DND-41 (cell line): ENCODE measurements around the gene C6.

ENCODE experiments used
- ATAC-seq: fragments of 200-7000 bp; cut with Tn5 transposase; 3 replicates; pipeline ENCODE4 v1.9.1; 2021; ENCODE audit warnings: low read depth; ENCODE audit not compliant: insufficient read depth
- DNase-seq: peaks from one replicate; pipeline ENCODE4 v3.0.0-alpha.2; 2020
- H2AFZ ChIP-seq: 2 replicates; pipeline ENCODE4 v1.6.0; 2012; ENCODE audit warnings: low read depth, low read length
- H3K27ac ChIP-seq: 2 replicates; pipeline ENCODE4 v1.5.1; 2012; ENCODE audit warnings: low read length, inconsistent platforms
- H3K27me3 ChIP-seq: fragments of 200-600 bp; sonication (generic); 2 replicates; pipeline ENCODE4 v1.6.0; 2012; ENCODE audit warnings: low read length, mild to moderate bottlenecking, inconsistent platforms; ENCODE audit not compliant: insufficient read depth, poor library complexity
- H3K36me3 ChIP-seq: 2 replicates; pipeline ENCODE4 v1.5.1; 2012; ENCODE audit warnings: low read length, inconsistent platforms; ENCODE audit not compliant: insufficient read depth
- H3K4me1 ChIP-seq: 2 replicates; pipeline ENCODE4 v1.5.1; 2012; ENCODE audit warnings: mild to moderate bottlenecking, low read length; ENCODE audit not compliant: insufficient read depth
- H3K4me2 ChIP-seq: 2 replicates; pipeline ENCODE4 v1.6.0; 2012; ENCODE audit warnings: mild to moderate bottlenecking, moderate library complexity, low read length, inconsistent platforms; ENCODE audit not compliant: insufficient read depth
- H3K4me3 ChIP-seq, 2 experiments: fragments of 200-600 bp in 1 of 2; shearing (Covaris generic) in 1 of 2; 2 replicates each; pipeline ENCODE4 v1.5.1; 2012 to 2016; ENCODE audit warnings: inconsistent platforms in 2 of 2, low read length in 2 of 2, mild to moderate bottlenecking in 2 of 2, low read depth in 1 of 2, moderate library complexity in 1 of 2
- H3K79me2 ChIP-seq: 2 replicates; pipeline ENCODE4 v1.6.0; 2012; ENCODE audit warnings: low read length, inconsistent platforms; ENCODE audit not compliant: insufficient read depth
- H3K9ac ChIP-seq: 2 replicates; pipeline ENCODE4 v1.6.0; 2012; ENCODE audit warnings: low read depth, mild to moderate bottlenecking, inconsistent platforms, low read length, moderate library complexity
- H3K9me3 ChIP-seq: 2 replicates; pipeline ENCODE4 v1.5.1; 2012; ENCODE audit warnings: low read length, moderate library complexity, mild to moderate bottlenecking, inconsistent platforms; ENCODE audit not compliant: insufficient read depth, severe bottlenecking
- H4K20me1 ChIP-seq: 2 replicates; pipeline ENCODE4 v1.6.0; 2012; ENCODE audit warnings: low read length; ENCODE audit not compliant: insufficient read depth
- EZH2 ChIP-seq: IDR thresholded peaks from 3 replicates; pipeline ENCODE4 v1.6.1; 2012; ENCODE audit warnings: borderline replicate concordance, low read depth, mild to moderate bottlenecking, moderate library complexity, low read length, inconsistent platforms; ENCODE audit not compliant: severe bottlenecking
- TF ChIP-seq, protein P1 (sequence below): IDR thresholded peaks from 2 replicates; pipeline ENCODE4 v1.5.1; 2012; ENCODE audit warnings: borderline replicate concordance, low read length, moderate library complexity, mild to moderate bottlenecking; ENCODE audit not compliant: poor library complexity, severe bottlenecking; ENCODE audit errors: extremely low read depth

Gene C6

DNA sequence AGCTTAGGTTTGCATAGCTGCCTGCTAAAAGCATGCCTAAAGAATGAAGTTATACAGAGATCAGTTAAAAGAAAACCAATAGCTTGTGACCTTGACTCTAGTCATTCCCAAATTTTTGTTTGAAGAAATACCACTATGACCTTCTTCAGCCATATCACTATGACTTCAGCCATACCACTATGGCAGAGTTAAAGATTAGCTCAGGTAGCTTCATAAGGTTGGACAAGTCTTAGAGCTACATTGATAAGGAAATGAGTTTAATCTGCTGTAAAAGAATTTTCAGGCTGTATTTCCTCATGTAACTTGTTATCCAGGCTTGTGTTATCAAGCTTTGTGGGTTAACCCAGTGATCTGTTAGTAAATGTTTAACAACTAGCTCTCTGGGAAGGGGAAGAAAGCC is 30.7 kb downstream of the C6 start:
- H4K20me1 ChIP-seq: no peaks in the 10 kb centered on the region
- ATAC-seq: no peak
- no peak overlapping the region for H3K4me2 ChIP-seq
- TF ChIP-seq EZH2: no peak
- TF ChIP-seq, protein P1, sequence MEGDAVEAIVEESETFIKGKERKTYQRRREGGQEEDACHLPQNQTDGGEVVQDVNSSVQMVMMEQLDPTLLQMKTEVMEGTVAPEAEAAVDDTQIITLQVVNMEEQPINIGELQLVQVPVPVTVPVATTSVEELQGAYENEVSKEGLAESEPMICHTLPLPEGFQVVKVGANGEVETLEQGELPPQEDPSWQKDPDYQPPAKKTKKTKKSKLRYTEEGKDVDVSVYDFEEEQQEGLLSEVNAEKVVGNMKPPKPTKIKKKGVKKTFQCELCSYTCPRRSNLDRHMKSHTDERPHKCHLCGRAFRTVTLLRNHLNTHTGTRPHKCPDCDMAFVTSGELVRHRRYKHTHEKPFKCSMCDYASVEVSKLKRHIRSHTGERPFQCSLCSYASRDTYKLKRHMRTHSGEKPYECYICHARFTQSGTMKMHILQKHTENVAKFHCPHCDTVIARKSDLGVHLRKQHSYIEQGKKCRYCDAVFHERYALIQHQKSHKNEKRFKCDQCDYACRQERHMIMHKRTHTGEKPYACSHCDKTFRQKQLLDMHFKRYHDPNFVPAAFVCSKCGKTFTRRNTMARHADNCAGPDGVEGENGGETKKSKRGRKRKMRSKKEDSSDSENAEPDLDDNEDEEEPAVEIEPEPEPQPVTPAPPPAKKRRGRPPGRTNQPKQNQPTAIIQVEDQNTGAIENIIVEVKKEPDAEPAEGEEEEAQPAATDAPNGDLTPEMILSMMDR: no peak
- no peak overlapping the region for H3K4me3 ChIP-seq
- no peak for DNase-seq
- H3K4me1 ChIP-seq: no peaks in the 10 kb centered on the region
- no peaks in the 10 kb centered on the region for H3K36me3 ChIP-seq
- no peak overlapping the region for H2AFZ ChIP-seq
- no peak overlapping the region for H3K27ac ChIP-seq
- no peaks in the 10 kb centered on the region for H3K27me3 ChIP-seq
- no peaks in the 10 kb centered on the region for H3K9me3 ChIP-seq
- H3K9ac ChIP-seq: no peak overlapping the region
- no peaks in the 10 kb centered on the region for H3K79me2 ChIP-seq

DNA sequence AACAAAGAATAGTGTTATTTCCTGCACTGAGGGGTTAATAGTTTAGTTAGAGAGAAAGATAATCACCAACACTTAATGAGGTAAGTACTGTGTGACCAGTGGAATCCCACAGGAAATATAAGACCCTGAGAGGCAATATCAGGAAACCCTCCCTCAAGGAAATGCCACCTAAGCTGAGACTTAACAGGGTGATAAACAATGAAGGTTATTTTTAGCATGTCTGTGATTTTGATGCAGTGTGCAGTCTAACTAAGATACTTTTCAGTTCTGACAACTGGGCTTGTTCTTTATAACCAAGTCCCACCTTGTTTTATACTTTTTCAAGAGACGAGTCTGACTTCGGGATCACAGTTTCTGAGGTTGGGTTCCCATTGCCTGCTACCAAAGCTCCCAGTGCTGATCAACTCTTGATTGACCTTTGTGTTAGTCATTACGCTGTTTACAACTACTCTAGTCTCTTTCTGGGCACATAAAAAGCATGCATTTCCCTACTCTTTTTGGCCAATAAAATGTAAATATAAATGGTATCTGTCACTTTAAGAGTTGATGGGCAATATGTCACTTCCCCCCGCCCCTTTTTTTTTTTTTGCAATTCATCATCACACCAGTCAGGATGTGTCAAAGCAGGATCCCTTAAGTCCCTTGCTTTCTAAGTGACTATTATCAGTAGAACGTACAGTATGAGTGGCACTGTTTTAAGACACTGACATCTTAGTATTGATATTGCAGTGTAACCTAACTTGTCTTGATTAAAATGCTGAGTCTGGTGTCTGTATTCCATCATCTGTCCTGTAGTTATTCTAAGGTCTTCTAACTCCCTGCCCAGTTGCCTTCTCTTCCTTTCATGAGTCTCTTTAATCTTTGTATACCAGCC is 31.4 kb downstream of the C6 start:
- no peaks in the 10 kb centered on the region for H3K79me2 ChIP-seq
- H3K27ac ChIP-seq: no peak overlapping the region
- no peaks in the 10 kb centered on the region for H4K20me1 ChIP-seq
- no peaks in the 10 kb centered on the region for H3K9me3 ChIP-seq
- no peak overlapping the region for H3K9ac ChIP-seq
- H3K27me3 ChIP-seq: no peaks in the 10 kb centered on the region
- DNase-seq: no peak
- H3K36me3 ChIP-seq: no peaks in the 10 kb centered on the region
- ATAC-seq: no peak
- no peak overlapping the region for H3K4me3 ChIP-seq
- H3K4me2 ChIP-seq: no peak overlapping the region
- no peak overlapping the region; the same call in 1 of the 2 replicates for H2AFZ ChIP-seq
- no peaks in the 10 kb centered on the region for H3K4me1 ChIP-seq
- TF ChIP-seq, protein P1: no peak
- no peak for TF ChIP-seq EZH2

DNA sequence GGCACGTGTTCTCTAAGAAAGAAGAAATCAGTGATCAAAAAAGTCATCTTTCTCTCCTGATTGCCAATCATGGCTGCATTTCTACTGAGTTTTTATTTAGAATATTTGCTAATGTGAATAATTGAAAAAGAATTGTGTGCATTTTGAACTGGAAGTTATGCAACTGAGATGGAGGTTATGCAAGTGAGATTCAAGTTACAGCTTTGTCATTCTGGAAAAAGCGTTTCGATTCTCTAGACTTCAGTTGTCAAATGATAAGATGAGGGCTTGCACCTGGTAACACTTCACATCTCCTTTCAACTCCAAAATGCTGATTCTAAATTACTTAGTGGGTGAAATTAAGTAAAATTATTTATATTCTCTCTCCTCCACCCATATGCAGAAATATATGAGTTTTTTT is 36.4 kb downstream of the C6 start:
- H3K36me3 ChIP-seq: no peaks in the 10 kb centered on the region
- H3K27ac ChIP-seq: no peak overlapping the region
- H2AFZ ChIP-seq: no peak overlapping the region
- TF ChIP-seq EZH2: no peak
- TF ChIP-seq, protein P1: no peak
- ATAC-seq (no peak), DNase-seq (no peak)
- H4K20me1 ChIP-seq: no peaks in the 10 kb centered on the region
- H3K79me2 ChIP-seq: no peaks in the 10 kb centered on the region
- no peaks in the 10 kb centered on the region for H3K9me3 ChIP-seq
- H3K4me1 ChIP-seq: no peaks in the 10 kb centered on the region
- no peak overlapping the region for H3K9ac ChIP-seq
- no peaks in the 10 kb centered on the region for H3K27me3 ChIP-seq
- H3K4me2 ChIP-seq: no peak overlapping the region
- no peak overlapping the region for H3K4me3 ChIP-seq
